NK-92 (cell line): ENCODE data around the gene MEX3D.

Experiments
- DNase-seq: peaks from one replicate; lab custom pipeline; 2025; ENCODE audit not compliant: unreplicated experiment; lab: John Stamatoyannopoulos, UW

Gene MEX3D

DNA sequence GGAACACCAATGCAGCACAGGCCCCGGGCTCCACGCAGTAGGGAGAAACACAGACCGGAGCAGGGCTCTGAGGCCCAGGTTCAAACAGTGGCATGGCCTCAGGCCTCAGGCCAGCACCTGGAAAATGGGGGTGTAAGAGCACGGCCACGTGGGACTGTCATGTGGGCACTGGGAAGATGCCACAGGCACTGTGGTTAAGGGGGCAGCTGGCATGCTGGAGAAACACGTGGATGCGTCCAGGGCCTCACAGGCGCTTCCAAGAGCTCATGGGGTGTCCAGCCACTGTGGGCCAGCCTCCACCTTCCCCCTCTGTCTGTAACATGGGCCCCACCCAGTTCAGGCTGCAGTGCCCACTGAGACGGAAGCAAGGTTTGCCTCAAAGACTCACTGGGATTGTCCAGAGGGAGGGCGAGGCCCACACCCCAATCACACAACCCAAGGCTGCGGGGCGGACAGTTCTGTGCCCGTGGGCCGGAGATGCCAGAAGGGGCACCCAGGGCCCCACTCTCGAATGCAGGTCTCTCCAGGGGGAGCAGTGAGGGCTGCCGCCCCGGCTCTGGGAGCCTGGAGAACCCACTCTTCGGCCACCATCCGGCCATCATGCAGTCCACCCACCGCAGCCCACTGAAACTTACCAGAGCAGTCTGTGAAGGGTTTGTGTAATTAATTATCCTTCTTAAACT lies 30.8 kb upstream of the MEX3D start:
- DNase-seq = no peak

DNA sequence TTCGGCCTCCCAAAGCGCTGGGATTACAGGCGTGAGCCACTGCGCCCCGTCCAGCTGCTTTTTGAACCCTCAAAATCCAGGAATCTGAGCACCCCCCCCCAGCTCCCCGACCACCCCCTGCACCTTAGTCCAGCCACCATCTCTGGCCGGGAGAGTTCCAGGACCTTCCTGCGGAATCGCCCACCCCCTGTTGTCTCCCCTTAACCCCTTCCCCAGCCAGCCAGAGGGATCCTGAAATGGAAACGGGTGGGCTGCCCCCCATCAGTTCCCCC lies 25.3 kb upstream of the MEX3D start:
- DNase-seq = no peak

DNA sequence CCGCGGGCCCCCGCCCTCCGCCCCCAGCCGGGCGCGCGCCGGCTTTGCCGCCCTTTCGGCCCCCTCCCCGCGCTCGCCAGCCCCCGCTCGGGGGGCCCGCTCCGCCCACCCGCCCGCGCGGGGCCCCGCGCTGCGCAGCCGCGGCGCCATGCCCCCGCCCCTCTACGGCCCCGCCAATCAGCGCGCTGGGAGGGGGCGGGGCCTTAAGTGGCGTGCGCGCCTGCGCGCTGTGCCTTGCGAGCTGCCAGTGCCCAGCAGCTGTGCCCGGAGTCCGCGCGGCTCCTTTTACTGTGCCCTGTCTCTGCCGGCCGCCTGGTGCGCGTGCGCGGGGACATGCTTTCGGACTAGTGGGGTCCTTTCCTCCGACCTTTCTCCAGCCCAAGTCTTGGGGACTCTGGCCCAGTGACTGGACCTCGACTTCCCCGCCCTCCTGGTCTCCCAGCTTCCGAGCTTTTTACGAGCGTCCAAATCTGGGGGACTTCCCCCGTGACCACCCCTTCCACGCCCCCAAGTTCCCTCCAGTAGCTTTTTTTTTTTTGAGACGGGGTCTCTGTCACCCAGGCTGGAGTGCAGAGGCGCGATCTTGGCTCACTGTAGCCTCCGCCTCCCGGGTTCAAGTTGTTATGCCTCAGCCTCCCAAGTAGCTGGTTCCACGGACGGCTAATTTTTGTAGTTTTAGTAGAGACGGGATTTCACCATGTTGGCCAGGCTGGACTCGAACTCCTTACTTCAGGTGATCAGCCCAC lies 24.8 kb upstream of the MEX3D start, which contains the start of gene MBD3:
Gene MBD3 (minus strand): TSS at position 111 of the 746 bp plus-strand sequence. CDS start 234 bp downstream, outside the sequence.
- DNase-seq = no peak

DNA sequence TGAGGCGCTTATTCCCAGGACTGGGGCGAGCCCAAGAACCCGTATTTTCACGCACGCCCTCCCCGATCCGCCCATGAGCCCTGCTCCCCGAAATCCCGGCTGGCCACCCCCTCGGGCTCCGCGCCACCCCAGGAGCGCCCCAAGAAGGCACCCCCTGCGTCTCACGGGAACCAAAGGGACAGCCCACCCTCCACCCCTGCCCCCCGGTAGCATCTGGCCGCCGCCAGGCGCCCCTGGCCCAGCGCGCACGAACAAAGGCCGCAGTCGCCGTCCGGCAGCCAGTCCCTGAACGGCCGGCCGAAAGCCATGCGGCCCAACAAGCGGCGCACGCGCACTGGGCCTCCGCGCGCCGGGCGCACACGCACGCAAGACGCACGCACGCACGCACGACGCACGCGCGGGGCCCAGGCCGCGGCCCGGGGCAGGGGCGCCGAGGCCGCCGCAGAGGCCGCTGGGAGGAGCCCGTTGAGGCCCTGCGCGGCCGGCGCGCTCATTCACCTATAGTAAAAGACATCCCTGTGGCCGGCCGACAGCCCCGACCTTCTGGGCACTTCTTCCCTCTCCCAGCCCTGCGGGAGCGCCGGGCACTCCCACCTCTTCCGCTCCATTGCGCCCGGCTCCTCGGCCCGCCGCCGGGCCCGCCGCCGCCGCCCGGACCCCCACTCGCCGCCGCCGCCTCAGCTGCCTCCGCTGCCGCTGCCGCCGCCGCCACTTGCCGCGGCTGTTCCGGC lies 24.1 kb upstream of the MEX3D start:
- no peak for DNase-seq

DNA sequence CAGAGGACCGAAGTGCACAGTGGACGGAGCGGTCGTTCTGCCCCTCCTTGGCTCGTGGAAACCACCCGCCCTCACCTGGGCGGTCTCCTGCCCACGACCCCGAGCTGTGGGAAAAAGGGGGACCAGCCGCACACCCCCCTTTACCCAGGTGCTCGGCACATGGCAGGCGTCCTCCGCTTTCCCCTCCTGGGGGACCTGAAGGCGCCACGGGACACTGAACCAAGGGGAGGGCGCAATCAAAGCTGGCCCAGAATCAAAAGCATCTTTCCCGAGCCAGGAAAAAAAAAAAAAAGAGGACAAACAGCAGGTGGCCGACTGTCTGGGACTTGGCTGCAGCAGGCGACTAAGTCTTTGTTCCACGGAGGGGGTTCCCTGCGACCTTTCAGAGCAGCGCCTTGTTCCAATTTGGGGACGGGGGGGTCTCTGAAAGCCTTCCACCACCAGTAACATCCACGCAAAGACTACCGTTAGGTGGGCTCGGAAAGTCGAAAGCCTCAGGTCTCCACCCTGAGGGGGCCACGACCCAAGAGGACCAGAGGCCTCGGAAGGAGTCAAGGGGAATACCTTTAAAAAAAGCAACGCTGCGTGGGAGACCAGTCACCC lies 23.4 kb upstream of the MEX3D start:
- DNase-seq = no peak

DNA sequence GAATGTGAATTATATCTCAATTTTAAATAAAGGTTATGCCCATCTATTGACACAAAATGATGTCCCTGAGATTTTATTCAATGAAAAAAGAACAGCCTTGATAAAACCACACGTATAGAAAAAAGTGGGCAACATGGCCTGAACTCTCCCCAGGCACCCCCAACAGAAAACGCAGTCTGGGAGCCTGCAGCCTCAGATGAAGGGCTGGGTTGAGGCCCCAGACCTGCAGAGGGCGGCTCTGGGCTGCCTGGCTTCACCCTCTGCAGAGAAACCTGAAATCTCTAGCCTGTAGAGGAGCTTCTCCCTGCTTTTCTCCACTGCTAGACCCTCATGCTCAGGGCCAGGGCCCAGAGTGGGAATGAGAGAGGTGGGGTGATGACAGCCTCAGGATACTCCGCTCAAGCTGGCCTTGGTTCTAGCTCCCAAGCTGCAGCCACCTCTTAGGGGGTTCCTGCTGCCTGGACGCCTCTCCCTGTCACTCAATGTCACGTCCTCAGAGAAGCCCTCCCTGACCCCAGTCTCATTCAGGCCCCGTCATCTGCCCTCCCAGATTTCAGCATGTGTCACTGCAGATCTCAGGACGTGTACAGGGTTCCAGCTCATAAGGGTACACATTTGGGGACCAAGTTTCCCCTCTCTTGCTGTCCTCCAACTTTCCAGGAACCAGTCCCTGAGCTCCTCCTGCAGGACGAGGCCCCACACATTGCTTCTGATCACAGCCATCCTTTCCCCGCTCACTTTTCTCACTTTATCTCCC lies 22.7 kb upstream of the MEX3D start:
- no peak for DNase-seq

DNA sequence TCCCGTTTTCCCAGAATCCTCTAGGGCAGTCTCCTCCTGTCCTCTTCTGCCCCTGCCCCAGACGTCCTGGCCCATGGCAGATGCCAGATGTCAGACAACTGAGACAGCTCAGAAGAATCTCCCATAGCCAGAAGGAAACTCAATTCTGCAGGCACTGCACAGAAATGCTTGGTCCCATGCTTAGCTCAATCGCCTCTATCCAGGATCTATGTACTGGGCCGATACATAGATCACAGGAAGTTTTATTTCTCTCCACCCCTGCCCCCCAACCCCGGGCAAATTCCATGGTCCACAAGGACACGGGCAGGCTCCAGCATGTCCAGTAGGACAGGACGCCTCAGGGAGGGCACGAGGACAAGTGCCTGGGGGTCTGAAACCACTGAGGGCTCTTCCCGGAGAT lies 19.7 kb upstream of the MEX3D start:
- no peak for DNase-seq

DNA sequence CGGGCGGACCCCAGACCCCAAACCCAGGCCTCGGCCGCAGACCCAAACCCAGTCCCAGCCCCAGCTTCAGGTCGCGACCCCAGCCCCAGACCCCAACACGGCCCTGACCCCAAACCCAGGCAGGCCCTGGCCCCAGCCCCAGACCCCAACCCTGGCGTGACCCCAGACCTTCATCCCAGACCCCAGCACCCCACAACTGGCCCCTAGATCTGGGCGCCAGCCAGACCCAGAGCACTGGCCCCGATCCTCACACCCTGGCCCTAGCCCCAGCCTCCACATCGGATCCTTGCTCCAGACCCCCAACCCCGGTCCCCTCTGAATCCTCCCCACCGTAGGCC lies 17.1 kb upstream of the MEX3D start:
- no peak for DNase-seq

DNA sequence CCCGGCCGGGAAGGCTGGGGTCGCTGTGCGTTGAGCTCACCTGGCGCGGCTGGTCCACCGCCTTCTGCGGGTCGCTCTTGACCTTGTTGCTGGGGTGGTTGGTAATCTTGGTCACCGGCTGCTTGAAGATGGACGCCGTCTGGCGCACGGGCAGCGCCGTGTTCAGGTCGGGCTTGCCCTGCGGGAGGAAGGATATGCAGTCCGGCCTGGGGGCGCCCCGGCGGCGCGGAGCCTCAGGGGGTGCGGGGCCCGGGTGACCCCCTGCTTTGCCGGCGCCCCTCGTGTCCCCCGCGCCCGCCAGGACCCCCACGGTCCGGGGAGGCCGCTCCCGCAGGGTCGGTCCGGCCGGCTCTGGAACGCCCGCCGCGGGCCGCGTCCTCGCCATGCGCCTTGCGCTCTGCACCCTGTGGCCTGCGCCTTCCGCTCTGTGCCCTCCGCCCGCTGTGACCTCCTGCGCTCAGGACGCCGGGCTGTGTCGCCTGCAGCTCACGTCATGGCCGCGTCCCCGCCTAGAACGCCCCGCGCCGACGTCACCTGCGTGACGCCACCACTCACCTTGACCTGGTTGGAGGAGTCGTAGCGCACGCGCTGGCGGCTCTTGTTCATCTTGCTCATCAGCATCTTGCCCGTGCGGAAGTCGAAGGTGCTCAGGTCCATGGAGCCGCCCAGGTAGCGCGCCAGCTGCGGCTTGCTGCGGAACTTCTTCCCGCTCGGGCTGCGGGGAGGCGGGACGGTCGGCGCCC lies 16.5 kb upstream of the MEX3D start:
- DNase-seq = no peak

DNA sequence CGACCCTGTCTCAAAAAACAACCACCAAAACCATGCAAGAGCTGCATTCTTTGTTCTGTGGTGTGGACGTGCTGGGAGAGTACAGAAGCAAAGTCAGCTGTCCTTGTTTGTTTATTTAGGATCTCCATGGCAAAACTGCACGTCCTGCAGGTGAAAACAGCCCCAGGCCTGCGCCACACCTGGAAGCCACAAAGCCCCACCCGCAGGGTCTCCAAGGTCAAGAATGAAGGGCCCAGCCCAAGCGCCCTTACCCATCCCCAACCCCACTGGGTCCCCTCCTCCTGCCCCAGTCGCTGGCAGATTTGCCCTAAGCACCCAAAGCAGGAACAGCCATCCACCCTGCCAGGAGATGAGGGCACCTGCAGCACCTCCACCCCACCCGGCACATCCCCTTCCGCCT lies 14.1 kb upstream of the MEX3D start:
- no peak for DNase-seq

DNA sequence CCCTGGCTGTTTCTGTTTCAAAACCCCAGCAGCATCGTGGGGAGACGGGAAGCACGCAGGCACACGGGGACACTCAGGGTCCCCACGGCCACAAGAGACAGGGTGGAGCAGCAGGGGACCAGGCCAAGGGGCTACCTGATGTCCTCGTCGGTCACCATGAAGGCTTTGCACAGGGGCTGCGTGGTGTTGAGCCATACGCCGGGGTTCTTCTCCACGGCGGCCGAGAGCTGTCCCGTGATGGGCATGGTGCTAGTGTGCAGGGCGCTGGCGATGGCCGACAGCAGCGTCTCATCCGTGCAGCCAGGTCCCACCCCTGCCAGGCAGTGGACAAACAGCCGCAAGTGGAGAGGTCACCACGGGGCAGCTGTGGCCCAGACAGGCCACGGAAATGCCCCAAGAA lies 12.8 kb upstream of the MEX3D start:
- no peak for DNase-seq

DNA sequence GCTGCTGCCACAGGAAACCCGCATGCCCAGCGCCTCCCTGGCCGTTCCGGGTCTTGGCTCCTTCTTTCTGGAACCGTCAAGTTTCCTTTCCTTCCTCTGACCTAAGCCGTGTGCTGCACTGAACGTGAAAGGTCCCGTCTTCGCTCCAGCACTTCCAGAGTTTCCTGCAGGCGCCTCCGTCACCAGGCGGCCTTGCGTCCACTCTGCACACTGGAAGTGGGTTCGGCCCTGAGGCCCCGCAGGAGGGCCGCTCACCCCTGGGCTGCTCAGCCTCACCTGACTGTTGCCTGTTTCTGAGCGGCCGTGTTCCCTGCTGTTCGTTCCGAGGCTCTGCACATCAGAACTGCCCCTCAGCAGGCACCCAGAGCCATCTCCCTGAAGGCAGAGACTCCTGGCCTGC lies 12.3 kb upstream of the MEX3D start:
- no peak for DNase-seq

DNA sequence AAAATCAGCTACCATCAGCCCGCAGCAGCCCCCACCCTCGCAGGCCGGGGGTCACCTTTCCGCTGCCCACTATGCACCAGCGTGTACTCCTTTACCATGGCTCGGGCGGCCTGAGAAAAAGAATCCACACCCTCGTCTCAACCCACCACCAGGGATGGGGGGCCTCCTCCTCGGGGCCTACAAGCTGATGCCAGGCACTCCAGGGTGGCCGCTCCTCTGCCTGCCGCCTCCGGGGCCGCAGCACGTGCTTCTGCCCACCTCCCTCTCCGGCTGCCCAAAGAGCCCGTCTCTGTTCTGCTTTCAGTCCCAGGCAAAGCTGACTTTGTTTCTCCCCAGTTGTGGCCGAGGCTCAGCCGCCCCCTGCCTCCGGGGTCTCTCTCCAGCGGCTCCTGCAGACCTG lies 11.1 kb upstream of the MEX3D start:
- DNase-seq = no peak

DNA sequence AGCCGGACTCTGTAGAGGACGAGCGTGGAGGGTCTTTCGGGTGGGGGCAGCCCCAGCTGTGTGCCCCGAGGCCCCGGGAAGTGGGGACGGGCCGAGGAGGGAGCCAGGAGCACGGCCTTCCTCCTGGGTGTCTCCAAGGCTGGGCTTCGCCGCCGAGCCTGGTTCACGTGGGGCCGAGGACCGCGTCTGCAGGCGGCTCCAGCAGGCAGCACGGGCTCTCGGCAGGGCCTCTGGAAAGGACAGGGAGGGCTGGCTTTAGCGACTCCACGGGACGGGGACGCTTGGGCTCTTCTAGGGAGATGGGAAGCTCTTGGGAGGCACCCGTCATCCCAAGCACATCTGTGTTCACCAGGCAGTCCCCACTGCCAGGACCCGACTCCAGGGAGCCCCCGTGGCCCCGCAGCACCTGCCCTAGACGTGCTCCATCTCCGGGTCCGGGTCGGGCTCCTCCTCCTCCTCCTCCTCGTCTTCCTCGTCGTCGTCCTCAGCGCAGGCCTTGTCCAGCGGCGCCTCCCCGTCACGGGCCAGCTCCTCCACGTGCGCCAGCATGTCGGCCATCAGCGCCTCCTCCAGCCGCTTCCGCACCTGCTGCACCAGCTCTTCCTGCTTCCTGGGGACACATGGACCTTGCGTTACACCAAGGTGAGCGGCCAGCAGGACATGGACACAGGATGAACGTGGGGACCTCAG lies 9.9 kb upstream of the MEX3D start:
- no peak for DNase-seq

DNA sequence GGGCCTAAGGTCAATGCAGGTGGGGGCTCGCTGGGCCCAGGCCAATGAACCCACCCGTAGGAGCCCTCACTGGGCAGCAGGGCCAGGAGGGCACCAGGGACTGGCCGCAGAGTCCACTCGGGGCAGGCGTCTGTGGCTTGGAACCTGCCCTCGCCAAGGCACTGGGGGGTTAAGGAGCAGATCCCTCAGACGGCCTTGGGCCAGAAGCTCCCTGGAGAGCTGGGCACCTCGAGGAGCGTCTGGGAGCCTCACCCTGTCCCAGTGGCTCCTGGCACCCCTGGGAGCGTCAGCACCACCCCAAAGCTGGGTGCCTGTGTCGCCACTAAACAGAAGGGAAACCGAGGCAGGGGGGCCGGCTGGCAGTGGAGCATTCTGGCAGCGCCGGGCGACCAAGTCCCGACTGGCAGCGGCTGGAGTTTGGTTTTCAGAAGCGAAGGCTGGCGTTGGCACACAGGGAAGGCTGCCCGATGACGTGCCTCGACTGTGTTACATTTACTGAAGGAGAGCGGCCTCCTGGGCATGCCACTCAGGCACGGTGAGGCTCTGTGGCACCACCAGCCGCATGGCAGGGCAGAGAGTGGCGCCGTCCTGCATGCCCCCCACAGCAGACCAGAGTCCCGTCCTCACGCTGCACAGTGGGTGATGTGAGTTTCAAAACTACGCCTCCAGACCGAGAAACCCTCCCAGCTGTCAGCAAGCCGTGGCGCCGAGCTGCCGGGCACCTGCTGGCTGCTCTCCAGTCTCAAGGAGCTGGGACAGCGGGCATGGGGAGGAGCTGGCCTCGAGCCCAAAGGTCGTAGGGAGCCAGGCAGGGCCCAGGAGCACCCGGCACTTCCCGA lies 9.2 kb upstream of the MEX3D start:
- DNase-seq = no peak

DNA sequence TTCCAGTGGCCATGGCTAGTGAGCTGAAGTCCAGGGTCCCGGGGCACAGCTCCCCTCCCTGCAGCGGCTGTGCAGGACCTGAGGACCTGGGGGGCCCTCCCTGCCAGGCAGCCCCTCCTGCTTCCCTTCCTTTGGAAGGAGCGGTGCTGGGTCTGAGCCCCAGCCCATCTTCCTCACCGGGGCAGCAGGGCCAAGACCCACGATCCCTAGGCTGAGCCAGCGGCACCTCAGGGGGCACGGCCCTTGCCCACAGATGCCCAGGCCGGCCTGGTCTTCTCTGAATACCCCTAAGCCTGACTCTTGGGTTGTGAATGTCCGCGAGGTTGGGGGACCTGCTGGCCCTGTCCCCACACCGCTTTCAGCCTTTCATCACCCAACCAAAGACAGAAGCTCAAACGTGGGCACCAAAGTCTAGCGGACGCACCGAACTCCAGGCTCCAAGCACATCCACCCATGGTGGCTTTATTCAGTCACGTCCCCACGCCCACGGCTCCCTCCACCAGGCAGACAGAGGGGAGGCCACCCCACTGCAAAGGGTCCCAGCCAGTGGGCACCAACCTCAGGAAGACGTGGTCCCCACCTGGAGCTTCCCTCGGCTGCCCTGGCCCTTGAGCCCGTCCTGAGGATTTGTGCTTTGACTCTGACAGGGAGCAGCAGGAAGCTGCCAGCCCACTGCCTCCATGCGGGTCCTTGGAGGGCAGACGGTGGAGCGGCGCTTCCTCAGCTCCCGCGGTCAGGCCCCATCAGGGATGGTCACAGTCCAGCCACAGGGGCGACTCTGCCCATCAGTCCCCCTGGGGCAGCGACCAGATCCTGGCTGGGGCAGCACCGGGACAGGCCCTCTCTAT lies 8.3 kb upstream of the MEX3D start:
- DNase-seq = no peak

DNA sequence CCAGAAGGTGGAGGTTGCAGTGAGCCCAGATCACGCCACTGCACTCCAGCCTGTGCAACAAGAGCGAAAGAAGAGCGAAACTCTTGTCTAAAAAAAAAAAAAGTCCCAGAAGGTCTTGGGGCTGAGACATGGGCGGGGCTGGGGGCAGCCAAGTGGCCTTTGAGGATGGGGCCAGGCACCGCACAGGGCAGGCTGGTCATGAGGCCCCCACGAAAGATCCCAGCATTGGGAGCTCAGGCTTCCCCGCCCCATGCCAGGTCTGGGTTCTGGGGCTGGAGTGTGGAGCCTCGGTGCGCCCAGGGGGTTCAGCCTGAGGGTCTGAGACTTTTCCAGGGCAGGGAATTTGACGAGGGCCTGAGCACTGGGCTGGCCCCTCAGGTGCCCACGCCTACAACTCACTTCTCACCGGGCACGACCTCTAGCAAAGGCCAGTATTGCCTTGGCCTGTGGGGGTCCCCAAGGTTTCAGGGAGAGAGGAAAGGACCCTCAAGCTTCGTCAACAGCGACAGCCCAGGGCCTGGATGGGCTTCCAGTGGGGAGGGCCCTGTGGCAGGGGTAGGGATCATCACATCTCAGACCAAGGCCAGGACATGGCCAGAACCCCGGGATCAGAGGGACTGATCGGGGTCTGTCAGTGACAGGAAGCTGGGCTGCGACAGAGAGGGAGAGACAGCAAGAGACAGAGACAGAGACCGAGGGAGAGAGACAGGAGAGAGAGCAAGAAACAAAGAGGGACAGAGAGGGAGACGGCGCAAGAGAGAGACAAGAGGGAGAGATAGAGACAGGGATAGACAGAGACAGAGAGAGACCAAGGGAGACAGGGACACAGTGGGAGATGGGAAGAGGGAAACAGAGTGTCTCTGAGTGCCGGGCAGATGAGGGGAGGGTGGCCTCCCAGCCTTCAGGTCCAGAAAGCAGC lies 7.5 kb upstream of the MEX3D start:
- DNase-seq = no peak
